GM21381 (cell line): ENCODE measurements around the gene TRMO.

Source experiments
- ATAC-seq: cut with Tn5 transposase; IDR thresholded peaks from one replicate; pipeline ENCODE4 v1.9.1; 2021; ENCODE audit warnings: mild to moderate bottlenecking, moderate library complexity; ENCODE audit not compliant: unreplicated experiment

TRMO gene

DNA sequence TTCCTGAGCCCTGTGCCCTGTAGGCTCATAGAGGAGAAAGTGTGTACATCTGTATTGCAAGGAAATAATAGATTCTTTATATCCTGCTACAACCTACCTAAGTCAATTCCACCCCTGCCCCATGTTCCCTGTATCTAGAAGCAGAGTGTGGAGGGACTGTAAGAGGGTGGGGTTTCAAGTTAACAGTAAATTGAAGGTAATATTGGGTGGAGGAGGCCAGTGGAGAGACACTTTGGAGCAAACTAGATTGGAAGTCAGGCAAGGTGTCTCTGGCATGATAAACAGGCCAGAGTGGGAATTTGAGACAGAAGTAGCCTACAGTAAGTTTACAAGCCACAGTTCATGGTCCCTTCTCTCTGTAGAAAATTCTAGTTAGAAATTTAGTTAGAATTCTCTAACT is 17.9 kb upstream of the TRMO start:
- ATAC-seq: no peak

DNA sequence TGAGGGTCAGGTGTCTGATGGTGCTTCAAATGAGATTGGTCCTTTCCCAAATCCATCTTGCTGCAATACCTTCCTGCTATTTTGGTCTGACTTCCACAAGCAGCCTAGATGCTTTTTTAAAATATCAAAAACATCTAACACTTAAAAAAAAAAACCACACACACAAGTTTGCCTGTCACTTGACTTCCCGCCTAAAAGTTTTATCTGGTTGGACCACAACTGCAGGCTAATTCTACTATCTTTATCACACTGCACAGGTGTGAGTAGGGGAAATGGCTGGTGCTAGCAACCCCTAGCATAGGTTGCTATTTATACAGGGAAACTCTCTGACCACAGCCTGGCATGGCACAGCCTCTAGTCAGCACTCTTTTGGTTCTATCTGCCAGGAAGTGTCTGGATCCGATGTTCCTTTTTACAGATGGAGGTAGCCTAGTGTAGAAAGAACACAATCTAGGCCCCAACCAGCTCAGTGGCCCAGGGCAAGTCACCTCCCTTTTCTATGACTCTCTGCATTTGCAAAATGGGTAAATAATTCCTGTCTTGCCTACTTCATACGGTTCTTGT is 15.9 kb upstream of the TRMO start, which contains the start of gene HEMGN:
Gene HEMGN, minus strand, starts transcription at position 92 of the 564 bp plus-strand sequence. Its CDS starts 36 bp downstream, at position 56.
- ATAC-seq: peak; percentile 73

DNA sequence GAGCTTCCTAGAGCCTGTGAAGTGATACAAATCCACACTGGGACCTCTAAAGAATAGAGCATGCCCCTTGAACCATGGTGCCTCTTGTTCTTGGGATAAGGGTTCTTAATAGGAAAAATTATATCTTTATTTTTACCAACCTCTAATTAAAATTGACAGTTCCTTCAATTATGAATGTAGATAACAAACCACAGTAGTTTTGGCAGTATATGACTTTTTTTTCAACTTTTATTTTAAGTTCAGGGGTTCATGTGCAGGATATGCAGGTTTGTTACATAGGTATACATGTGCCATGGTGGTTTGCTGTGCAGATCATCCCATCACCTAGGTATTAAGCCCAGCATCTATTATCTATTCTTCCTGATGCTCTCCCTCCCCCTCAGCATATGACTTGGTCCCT is 14.7 kb upstream of the TRMO start:
- ATAC-seq: no peak

DNA sequence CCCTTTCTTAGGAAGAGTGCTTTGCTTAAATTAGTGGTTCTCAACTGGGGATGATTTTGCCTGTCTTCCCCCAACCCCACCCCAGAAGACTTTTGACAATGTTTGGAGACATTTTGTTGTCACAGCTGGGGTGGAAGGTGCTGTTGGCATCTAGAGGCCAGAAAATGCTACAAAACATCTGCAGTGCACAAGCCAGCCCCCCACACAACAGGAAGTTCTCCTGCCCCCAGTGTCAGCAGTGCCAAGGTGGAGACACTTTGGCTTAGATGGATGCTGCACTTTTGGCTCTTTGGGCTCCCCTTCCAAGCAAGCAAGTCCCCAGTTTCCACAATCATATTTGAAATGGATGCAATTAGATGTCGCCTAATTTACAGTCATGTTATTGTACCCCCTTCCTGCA is 13.0 kb upstream of the TRMO start:
- ATAC-seq: no peak

DNA sequence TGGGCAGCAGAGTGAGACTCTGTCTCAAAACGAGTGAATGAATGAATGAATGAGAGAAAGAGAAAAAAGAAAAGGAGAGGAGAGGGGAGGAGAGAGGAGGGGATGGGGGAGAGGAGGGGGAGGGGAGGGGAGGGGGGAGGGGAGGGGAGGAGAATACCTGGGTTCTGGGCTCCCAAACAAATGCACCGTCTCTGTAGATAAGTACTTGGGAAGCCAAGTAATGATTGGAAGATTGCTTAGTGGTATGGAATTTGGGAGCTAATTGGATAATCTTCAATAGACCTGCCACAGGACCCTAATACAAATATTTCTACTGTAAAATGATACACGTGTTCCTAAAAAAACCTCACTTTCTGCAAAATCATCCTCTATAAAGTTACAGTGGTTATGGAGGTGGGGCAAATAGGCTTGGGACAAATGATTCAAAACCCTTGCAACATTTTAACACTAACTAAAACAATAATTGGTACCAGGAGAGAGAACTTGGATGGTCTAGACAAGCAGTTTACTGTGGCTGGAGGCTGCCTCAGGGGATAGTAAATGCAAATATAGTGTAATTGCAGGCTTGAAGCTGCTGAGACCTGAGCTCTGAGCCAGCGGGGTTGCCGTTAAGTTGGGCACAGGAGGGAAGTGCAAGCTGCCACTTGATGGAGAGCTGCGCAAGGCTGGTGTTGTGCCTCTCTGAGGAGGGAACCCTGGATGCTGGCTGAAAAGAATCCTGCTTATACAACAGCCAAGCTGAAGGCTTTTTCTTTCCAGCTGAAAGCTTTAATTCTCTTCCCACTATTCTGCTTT is 12.2 kb upstream of the TRMO start:
- no peak for ATAC-seq

DNA sequence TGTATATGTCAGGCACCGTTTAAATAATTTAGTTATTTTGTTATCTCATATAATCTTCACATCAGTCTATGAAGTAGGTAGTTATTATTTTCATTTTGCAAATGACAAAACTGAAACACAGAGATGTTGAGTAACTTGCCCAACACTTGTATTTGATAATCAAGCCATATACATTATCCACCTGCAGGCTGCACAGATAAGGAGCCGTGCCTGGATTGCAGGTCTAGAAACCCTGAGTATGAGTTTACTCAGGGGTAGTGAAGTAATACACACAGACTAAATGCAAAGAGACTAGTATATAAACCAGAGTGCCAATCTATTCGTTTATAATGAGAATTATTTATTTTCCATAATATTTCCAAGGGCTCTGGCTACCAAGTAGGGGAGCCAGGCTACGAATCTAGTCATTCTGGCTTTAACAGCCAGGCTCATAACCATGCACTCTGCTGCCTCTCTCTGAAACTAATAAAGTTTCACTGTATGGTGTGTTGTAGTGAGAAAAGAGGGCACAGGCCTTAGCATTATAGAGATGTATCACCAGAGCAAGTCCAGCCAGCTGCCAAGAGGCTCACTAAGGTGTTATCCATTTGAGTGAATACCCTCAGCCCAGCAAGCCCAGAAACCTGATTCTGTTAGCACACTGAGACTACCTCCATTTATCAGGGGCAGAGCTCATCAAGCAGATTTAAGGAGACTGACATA is 11.1 kb upstream of the TRMO start:
- ATAC-seq: no peak

DNA sequence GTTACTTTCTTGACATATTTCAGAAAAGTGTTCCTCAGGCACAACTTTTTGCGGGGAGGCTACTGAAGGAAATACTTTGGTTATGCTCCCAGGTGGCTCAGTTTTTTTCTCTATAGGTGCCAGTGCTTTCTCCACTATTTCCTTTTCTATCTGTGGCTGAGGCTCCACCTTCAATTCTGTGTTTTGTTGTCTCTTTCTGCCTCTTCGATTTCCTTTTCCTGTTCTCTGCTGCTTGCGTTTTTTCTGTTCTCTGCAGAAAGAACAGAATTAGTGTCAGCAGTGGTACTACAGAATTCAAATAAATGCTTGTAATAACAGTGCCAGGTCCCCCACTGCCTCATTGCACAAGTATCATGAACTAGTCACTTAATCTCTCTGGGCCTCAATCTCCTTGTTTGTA is 8.7 kb upstream of the TRMO start:
- ATAC-seq: no peak

DNA sequence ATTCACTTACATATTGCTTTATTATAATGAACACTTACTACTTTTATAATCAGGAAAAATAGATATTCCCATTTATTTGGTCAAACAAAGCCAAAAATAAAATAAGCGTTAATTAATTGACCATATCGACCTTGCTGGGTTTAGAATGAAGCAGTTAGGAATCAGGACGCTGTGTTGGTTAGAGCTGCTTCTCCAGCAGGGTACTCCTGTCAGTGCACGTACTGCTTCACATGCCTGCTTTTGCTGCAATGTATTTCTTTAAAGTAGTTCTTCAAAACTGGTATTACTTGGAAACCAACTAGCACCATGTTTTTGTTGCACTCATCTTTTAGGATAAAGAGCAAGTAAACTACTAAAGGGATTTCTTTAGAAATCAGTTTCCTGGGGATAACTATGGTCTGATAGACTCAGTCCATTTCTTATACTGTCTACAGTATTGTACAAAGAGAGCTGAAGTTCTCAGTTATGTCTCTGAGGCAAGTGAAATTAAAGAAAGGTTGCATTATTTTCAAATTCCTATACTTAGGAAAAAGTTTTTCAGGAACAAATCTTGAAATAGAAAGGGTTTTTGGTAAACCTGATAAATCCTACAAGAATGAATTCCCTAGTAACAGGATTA is 6.8 kb upstream of the TRMO start:
- no peak for ATAC-seq

DNA sequence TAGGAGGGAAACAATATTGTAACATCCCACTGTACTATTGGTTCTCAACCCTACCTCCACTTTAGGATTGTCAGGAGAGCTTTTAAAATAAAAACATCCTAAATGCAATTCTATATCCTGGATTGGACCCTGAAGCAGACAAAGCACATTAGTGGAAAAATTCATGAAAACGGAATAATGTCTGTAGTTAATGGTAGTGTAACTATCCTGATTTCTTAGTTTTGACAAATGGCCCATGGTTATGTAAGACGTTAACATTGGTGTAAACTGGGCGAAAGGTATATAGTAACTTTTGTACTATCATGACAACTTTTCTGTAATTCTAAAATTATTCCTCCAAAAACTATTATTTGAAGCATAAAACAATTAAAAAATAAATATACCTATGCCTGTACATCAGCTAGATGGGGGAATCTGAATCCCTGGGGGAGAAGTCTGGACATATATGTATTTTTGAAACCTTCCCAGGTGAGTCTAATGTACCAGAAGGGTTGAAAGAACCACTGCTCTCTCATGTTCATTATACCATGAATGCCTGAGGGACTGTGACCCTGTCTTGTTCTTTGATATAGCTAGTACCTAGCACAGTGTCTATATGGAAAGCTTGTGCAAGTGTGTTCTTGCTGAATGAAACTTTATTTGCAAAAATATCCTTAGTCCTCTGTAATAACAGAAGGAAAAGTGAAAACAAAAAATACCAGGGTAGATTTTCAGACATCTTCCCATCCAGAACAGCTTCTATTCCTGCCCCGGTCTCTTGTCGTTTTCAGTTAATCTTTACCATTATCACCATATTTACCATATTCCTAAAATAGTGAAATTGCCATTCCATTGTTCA is 3.4 kb upstream of the TRMO start:
- no peak for ATAC-seq

DNA sequence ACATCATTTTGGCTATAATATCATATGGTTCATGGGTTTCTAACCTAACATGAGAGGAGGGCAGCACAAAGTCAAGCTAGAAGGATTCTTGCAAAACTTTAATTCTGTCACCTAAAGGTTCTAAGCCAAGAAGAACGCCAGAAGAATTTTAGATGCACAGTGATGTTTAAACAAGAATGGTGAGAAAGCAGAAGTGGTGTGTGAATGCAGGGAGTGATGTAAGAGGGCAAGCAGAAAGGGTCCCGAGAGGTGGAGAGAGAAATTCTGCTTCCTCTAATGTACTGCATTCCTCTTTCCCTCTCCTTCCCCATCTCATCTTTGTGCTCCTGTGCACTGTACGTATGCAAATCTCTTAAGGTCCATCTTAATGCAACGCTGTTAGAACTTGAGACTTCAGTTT is 2.1 kb upstream of the TRMO start:
- ATAC-seq: no peak

DNA sequence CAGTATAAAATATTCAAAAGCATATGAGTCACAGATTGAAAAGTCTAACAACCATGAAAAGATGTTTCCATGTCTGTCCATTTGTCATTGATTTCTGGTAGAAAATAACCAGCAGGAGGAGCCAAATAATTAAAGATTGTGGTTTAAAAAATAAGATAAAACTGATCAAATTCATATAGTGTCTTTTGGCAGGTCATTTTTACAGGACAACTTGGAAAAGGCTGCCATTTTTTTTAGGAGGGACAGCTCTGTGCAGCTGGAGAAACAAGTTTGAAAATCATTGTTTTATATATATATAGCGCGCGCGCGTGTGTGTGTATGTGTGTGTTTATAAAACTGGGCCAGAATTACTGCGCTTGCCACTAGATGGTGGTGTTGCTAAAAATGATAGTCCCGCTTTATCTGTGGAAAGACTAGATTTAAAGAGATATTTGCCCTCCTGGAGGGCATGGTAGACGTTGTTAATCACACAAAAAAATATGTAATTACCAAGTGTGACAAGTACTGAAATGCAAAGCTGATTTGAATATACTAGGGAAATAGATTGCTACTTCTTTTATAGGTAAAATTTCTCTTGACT is 1.3 kb upstream of the TRMO start:
- ATAC-seq: peak; percentile 29

DNA sequence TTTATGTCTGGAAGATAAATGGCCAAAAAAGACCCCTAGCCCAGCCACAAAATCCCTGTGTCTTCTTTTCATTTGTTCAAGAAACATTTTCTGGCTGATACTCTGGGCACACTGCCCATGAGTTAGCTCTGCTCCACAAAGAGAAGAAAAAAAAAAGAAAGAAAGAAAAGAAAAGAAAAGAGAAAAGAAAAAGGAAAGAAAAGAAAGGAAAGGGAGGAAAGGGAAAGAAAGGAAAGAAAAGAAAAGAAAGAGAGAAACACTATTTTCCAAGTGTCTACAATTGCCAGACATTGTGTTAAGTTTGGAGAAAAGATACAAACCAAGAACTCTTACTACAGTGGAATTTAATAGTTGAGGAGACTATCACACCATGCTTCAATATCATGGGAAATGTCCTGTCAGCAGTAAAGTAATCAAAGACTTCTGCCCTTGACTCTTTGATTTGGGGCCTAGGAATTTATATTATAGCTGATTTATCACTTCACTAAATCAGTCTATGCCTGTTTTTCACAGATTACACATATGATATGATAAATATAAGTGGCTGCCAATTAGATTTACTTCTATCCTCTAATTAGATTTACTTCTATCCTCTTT is 3.0 kb downstream of the TRMO start:
- no peak for ATAC-seq

DNA sequence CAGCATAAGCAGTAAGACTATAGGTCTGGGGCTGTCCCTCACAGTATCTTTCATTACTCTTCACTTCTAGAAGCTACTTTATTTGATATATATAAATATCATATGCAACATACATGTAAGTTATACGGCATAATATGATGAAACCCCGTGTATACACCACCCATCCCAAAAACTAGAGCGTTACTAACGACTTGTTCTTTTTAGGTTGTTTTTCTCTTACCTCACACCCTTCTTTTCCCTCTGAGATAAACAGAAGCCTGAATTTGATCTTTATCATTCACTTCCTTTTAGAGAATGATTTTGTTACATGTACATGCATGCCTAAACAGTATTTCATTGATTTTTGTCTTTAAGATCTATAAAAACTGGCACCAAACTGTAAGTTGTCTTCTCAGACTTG is 3.7 kb downstream of the TRMO start:
- no peak for ATAC-seq

DNA sequence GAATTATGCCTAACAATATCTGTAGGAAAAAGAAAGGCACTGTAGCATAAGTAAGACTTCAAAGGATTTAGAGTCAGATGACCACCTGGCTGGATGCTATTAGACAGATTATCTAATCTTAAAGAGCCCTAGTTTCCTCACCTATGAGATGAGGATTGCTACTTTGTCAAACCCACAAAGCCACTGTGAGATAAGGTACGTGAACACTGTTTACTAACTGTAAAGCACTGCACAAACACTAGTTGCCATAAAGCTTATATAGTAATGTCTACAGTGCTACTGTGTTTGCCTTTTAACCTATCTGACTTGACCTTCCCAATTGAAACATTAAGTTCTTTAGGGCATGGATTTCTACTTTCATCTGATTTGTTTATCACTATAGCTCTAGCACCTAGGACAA is 10.3 kb downstream of the TRMO start:
- ATAC-seq: no peak

DNA sequence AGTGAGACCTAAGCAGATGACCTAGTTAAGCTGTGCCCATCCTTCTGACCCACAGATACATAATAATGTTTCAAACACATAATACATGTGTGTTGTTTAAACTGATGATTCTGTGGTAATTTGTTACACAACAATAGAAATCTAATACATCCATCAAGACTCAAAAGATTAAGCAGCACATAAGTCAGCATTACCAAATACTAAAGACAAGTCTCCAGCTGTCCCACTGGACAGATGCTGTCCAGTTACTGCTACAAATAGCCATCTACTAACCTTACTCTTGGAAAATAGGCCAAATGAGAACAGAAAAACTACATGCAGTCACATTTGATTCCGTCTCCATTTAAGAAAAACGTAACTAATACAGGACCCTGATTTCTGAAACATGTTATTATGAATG is 10.8 kb downstream of the TRMO start:
- ATAC-seq: no peak

DNA sequence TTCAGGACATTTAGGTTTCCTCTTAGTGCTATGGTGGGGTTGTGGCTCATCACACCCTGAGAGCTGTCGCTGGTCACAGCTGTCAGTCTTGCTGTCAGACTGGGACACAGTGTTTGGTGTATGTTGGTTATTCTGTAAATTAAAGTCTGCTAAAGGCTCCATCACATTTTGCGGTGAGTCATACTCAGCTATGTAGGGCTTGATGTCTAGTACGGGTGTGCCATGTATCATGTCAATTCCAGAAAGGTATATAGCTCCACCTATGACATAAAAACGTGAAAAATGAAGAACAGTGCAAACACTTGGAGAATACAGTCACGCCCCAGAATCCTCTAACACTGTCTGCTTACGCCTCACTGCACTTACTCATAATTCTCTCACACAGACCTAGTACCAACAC is 11.9 kb downstream of the TRMO start:
- ATAC-seq: no peak

DNA sequence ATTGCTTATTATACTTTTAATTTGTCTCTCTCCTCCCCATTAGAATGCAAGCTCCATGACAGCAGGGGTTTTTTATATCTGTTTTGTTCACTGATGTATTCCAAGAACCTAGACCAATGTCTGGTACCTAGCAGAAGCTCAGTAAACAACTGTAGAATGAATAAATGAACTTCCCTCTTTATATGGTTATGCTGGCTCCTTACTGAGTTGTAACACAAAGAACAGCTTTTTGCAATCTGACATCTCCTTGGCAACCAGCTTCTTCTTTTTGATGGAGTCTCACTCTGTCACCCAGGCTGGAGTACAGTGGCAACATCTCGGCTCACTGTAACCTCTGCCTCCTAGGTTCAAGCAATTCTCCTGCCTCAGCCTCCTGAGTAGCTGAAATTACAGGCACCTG is 13.6 kb downstream of the TRMO start:
- ATAC-seq: no peak

DNA sequence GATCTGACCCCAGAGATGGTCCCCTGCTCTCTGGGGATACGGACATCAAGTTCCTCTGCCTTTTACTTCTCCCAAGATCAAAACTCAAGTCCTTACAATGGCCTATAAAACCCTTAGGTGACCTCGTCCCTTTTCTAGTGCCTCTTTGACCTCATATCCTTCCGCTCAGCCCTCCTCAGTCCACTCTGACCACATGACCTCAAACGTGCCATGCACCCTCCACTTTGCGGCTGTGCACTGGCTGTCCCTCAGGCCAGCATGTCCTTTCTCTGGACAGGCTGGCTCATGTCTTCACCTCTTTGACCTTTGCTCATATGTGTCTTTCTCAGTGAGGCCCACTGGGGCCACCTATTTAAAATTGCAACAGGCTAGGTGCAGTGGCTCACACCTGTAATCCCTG is 14.7 kb downstream of the TRMO start:
- no peak for ATAC-seq

DNA sequence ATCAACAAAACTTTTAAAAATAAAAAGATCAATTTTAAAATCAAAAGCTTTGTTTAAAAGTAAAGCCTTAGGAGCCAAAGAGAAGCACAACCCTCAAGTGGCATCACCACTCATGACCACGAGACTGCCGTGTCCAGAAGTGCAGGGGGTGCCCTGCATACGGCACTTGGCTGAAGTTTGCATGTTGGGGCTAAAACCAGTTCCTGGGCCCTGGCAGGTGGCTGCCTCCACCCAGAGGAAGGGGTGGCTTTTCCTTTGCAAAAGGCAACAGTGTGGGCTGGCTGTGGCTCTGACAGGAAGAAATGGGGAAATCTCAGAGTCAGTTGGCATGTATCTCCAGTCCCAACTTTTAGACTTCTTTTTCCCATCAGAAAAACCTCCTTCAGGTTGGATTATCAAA is 15.3 kb downstream of the TRMO start:
- no peak for ATAC-seq

DNA sequence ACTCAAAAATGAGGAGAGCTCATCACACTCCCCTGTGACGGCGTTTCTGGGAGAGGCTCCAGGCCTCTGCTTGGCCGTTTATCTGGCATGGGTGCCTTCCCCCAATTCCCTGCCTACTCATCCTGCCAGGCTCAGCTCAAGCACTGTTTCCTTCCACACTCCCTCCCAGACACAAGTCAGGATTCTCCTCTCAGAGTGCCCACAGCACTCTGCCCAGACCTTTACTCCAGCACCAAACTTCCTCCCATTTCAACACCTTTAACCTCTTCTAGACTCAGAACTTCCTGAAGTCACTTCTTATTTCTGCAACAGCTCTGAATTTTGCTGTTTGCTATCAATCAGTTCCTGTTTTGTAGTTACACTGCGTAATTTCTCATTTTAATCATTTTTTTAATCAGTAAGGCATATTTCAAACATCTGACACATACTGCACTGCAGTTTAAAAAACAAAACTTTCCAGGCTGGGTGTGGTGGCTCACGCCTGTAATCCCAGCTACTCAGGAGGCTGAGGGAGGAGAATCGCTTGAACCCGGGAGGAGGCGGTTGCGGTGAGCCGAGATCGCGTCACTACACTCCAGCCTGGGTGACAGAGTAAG is 16.0 kb downstream of the TRMO start:
- ATAC-seq: no peak
